Upper lobe of left lung (tissue), 4 donors: ENCODE results near the gene RAD21L1.

Source experiments
- POLR2A ChIP-seq, 4 donors: fragments of 450-650 bp; IDR thresholded peaks; one replicate each; pipeline ENCODE4 v1.5.1; 2016 to 2017; ENCODE audit warnings: antibody characterized with exemption in 4 of 4, mild to moderate bottlenecking in 2 of 4
- TF ChIP-seq, protein P1 (sequence below), 6 experiments: fragments of 450-650 bp in 4 of 6; fragments of 200-600 bp in 2 of 6; sonication (generic) in 2 of 6; IDR thresholded peaks; one replicate each; pipeline ENCODE4 v1.5.1; 2016 to 2019; ENCODE audit warnings: antibody characterized with exemption in 6 of 6

DNA sequence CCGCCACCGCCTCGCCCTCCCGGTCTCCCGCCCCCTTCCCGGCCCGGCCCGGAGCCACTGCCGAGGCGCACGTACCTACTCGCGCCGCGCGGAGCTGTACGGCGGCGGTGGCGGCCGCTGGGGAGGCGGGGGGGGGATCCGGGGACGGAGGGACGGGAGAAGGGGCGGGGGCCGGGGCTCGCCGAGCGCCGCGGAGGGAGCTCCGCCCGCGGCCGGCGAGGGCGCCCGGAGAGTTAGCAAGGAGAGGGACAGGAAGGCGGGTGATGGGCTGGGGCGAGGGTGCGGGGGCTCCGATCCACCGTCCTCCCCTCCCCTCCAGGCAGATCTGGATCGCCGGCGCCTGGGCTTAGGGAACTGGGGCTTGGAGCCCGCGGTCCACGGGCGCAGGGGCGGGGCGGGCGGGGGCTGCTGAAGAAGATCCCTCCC lies 40.5 kb upstream of the RAD21L1 start:
- TF ChIP-seq, protein P1, sequence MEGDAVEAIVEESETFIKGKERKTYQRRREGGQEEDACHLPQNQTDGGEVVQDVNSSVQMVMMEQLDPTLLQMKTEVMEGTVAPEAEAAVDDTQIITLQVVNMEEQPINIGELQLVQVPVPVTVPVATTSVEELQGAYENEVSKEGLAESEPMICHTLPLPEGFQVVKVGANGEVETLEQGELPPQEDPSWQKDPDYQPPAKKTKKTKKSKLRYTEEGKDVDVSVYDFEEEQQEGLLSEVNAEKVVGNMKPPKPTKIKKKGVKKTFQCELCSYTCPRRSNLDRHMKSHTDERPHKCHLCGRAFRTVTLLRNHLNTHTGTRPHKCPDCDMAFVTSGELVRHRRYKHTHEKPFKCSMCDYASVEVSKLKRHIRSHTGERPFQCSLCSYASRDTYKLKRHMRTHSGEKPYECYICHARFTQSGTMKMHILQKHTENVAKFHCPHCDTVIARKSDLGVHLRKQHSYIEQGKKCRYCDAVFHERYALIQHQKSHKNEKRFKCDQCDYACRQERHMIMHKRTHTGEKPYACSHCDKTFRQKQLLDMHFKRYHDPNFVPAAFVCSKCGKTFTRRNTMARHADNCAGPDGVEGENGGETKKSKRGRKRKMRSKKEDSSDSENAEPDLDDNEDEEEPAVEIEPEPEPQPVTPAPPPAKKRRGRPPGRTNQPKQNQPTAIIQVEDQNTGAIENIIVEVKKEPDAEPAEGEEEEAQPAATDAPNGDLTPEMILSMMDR (IDR thresholded peaks at IDR 0.05) = no peak
- no peak for TF ChIP-seq POLR2A (IDR thresholded peaks at IDR 0.05)
